Measurements from ENCODE around the gene HCST.
"Not testable (repeated sequence)": the region's sequence is repeated elsewhere in the genome, so short reads cannot be mapped to it uniquely, and the experiment has no call there.

GRCh38 chr19:35891819-35892218, 10.5 kb upstream of the HCST start:
- TF ChIP-seq, protein P1, sequence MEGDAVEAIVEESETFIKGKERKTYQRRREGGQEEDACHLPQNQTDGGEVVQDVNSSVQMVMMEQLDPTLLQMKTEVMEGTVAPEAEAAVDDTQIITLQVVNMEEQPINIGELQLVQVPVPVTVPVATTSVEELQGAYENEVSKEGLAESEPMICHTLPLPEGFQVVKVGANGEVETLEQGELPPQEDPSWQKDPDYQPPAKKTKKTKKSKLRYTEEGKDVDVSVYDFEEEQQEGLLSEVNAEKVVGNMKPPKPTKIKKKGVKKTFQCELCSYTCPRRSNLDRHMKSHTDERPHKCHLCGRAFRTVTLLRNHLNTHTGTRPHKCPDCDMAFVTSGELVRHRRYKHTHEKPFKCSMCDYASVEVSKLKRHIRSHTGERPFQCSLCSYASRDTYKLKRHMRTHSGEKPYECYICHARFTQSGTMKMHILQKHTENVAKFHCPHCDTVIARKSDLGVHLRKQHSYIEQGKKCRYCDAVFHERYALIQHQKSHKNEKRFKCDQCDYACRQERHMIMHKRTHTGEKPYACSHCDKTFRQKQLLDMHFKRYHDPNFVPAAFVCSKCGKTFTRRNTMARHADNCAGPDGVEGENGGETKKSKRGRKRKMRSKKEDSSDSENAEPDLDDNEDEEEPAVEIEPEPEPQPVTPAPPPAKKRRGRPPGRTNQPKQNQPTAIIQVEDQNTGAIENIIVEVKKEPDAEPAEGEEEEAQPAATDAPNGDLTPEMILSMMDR (IDR thresholded peaks at IDR 0.05; ENCODE audit: low read depth, low read length) = not testable (repeated sequence)
- TF ChIP-seq, protein P2, sequence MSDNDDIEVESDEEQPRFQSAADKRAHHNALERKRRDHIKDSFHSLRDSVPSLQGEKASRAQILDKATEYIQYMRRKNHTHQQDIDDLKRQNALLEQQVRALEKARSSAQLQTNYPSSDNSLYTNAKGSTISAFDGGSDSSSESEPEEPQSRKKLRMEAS (IDR thresholded peaks at IDR 0.05; ENCODE audit: low read depth, low read length) = not testable (repeated sequence)
- not testable (repeated sequence) for TF ChIP-seq POLR2A (IDR thresholded peaks at IDR 0.05; ENCODE audit: extremely low read depth, insufficient read length)

Data from NB4 (cell line).